Stimulated activated naive CD8-positive, alpha-beta T cell treated with anti-CD3 and anti-CD28 coated beads, Interleukin-15, amount 100 ng/mL, for 72 hours (primary cell): ENCODE results near the gene TADA2B.
A peak's percentile ranks its signal among the peaks of the same experiment; 100 is the strongest.

ENCODE experiments used
- ATAC-seq: fragments of 150-1000 bp; cut with Tn5 transposase; 2 replicates; pipeline ENCODE4 v1.10.0; 2021; ENCODE audit warnings: mild to moderate bottlenecking, moderate library complexity
- DNase-seq, 2 donors: peaks; one replicate each; pipeline ENCODE4 v3.0.0; 2021 to 2022
- H3K27ac Mint-ChIP-seq, 2 donors: one replicate each; pipeline ENCODE4 v1.8.0; 2022; ENCODE audit warnings: mild to moderate bottlenecking in 2 of 2, mixed read lengths in 2 of 2, moderate library complexity in 2 of 2
- H3K27me3 Mint-ChIP-seq: one replicate; pipeline ENCODE4 v1.8.0; 2022; ENCODE audit warnings: mixed read lengths
- H3K4me1 Mint-ChIP-seq: one replicate; pipeline ENCODE4 v1.8.0; 2022; ENCODE audit warnings: mild to moderate bottlenecking, mixed read lengths
- H3K4me3 Mint-ChIP-seq, 2 donors: one replicate each; pipeline ENCODE4 v1.8.0; 2022; ENCODE audit warnings: mild to moderate bottlenecking in 2 of 2, mixed read lengths in 2 of 2, moderate library complexity in 1 of 2
- H3K9me3 Mint-ChIP-seq, 2 donors: one replicate each; pipeline ENCODE4 v1.8.0; 2022; ENCODE audit warnings: mixed read lengths in 2 of 2

The TADA2B gene

GRCh38 chr4:7043284-7044136 lies at the start of gene TADA2B:
TSS of gene TADA2B (plus strand) at chr4:7043372. CDS start at chr4:7043580, 208 bp downstream.
- Mint-ChIP-seq H3K27ac (peak within 1 kb of the TSS; percentile 92 to 95), H3K27me3 (peaks cover 16% of the 10 kb centered on the region), H3K4me1 (peaks cover 60% of the 10 kb centered on the region), H3K9me3 (no peaks in the 10 kb centered on the region), H3K4me3 (peak within 1 kb of the TSS; percentile 99)
- DNase-seq (peak; percentile 61 to 64), ATAC-seq (peak; percentile 69)

- ATAC-seq = no peak
- peaks cover 21% of the 10 kb centered on the region for H3K4me1 Mint-ChIP-seq
Observed at GRCh38 chr4:6996481-6996880, 46.7 kb upstream of the TADA2B start.

GRCh38 chr4:6999172-7000086 lies 43.7 kb upstream of the TADA2B start:
- H3K4me1 Mint-ChIP-seq = peaks cover 11% of the 10 kb centered on the region
- ATAC-seq (peak; percentile 43), DNase-seq (no peak)
- H3K27ac Mint-ChIP-seq = peak overlapping the region; percentile 42 to 94
- no peak overlapping the region for H3K4me3 Mint-ChIP-seq
- H3K9me3 Mint-ChIP-seq = no peaks in the 10 kb centered on the region
- H3K27me3 Mint-ChIP-seq = no peaks in the 10 kb centered on the region

More at GRCh38 chr4:6996481-6996880, 46.7 kb upstream of the TADA2B start:
- no peak overlapping the region for H3K4me3 Mint-ChIP-seq
- no peak for DNase-seq
- no peaks in the 10 kb centered on the region for H3K27me3 Mint-ChIP-seq
- H3K27ac Mint-ChIP-seq = no peak overlapping the region
- no peaks in the 10 kb centered on the region for H3K9me3 Mint-ChIP-seq

GRCh38 chr4:7000421-7001176 lies 42.6 kb upstream of the TADA2B start:
- ATAC-seq (no peak), DNase-seq (no peak)
- Mint-ChIP-seq H3K27me3 (no peaks in the 10 kb centered on the region), H3K4me3 (no peak overlapping the region), H3K27ac (peak overlapping the region in 1 of 2 donors; percentile 68), H3K4me1 (peaks cover 11% of the 10 kb centered on the region), H3K9me3 (no peaks in the 10 kb centered on the region)

GRCh38 chr4:7001271-7001670 lies 41.9 kb upstream of the TADA2B start:
- peaks cover 11% of the 10 kb centered on the region for H3K4me1 Mint-ChIP-seq
- H3K27me3 Mint-ChIP-seq = no peaks in the 10 kb centered on the region
- no peak overlapping the region for H3K4me3 Mint-ChIP-seq
- ATAC-seq (no peak), DNase-seq (no peak)
- peak overlapping the region in 1 of 2 donors; percentile 79 for H3K27ac Mint-ChIP-seq
- H3K9me3 Mint-ChIP-seq = no peaks in the 10 kb centered on the region

- Mint-ChIP-seq H3K9me3 (no peaks in the 10 kb centered on the region), H3K4me3 (no peak overlapping the region), H3K27me3 (no peaks in the 10 kb centered on the region), H3K27ac (peak overlapping the region; percentile 37 to 67), H3K4me1 (peaks cover 17% of the 10 kb centered on the region)
- ATAC-seq (no peak), DNase-seq (no peak)
Observed at GRCh38 chr4:7002336-7002735, 40.8 kb upstream of the TADA2B start.

- Mint-ChIP-seq H3K27me3 (no peaks in the 10 kb centered on the region), H3K27ac (no peak overlapping the region), H3K9me3 (no peaks in the 10 kb centered on the region), H3K4me3 (no peak overlapping the region), H3K4me1 (peaks cover 24% of the 10 kb centered on the region)
- DNase-seq (no peak), ATAC-seq (no peak)
Observed at GRCh38 chr4:7003176-7003878, 39.8 kb upstream of the TADA2B start.

GRCh38 chr4:7003879-7004240 lies 39.3 kb upstream of the TADA2B start:
- no peak overlapping the region for H3K27ac Mint-ChIP-seq
- no peak for ATAC-seq
- H3K9me3 Mint-ChIP-seq = no peaks in the 10 kb centered on the region

GRCh38 chr4:7004331-7004730 lies 38.8 kb upstream of the TADA2B start:
- Mint-ChIP-seq H3K4me1 (peaks cover 17% of the 10 kb centered on the region), H3K4me3 (no peak overlapping the region), H3K27ac (no peak overlapping the region), H3K9me3 (no peaks in the 10 kb centered on the region), H3K27me3 (no peaks in the 10 kb centered on the region)
- ATAC-seq (no peak), DNase-seq (no peak)

More at GRCh38 chr4:7003879-7004240, 39.3 kb upstream of the TADA2B start:
- no peaks in the 10 kb centered on the region for H3K27me3 Mint-ChIP-seq
- peaks cover 22% of the 10 kb centered on the region for H3K4me1 Mint-ChIP-seq
- no peak for DNase-seq
- H3K4me3 Mint-ChIP-seq = no peak overlapping the region

- Mint-ChIP-seq H3K4me1 (peaks cover 13% of the 10 kb centered on the region), H3K4me3 (no peak overlapping the region), H3K9me3 (no peaks in the 10 kb centered on the region), H3K27me3 (no peaks in the 10 kb centered on the region), H3K27ac (no peak overlapping the region)
- ATAC-seq = no peak
- no peak for DNase-seq
Observed at GRCh38 chr4:7005571-7005970, 37.6 kb upstream of the TADA2B start.

GRCh38 chr4:7006411-7006810 lies 36.8 kb upstream of the TADA2B start:
- ATAC-seq (no peak), DNase-seq (no peak)
- H3K27ac Mint-ChIP-seq = peak overlapping the region in 1 of 2 donors; percentile 12
- H3K4me3 Mint-ChIP-seq = no peak overlapping the region
- peaks cover 13% of the 10 kb centered on the region for H3K4me1 Mint-ChIP-seq
- no peaks in the 10 kb centered on the region for H3K9me3 Mint-ChIP-seq
- H3K27me3 Mint-ChIP-seq = no peaks in the 10 kb centered on the region

GRCh38 chr4:7007142-7007907 lies 35.8 kb upstream of the TADA2B start:
- DNase-seq (no peak), ATAC-seq (no peak)
- peak overlapping the region in 1 of 2 donors; percentile 82 for H3K27ac Mint-ChIP-seq
- H3K9me3 Mint-ChIP-seq = no peaks in the 10 kb centered on the region
- no peak overlapping the region for H3K4me3 Mint-ChIP-seq
- H3K4me1 Mint-ChIP-seq = peaks cover 13% of the 10 kb centered on the region
- no peaks in the 10 kb centered on the region for H3K27me3 Mint-ChIP-seq

GRCh38 chr4:7007944-7008343 lies 35.2 kb upstream of the TADA2B start:
- DNase-seq (no peak), ATAC-seq (no peak)
- H3K4me1 Mint-ChIP-seq = peaks cover 13% of the 10 kb centered on the region
- H3K9me3 Mint-ChIP-seq = no peaks in the 10 kb centered on the region
- H3K4me3 Mint-ChIP-seq = no peak overlapping the region
- H3K27me3 Mint-ChIP-seq = no peaks in the 10 kb centered on the region
- no peak overlapping the region for H3K27ac Mint-ChIP-seq

GRCh38 chr4:7009564-7009963 lies 33.6 kb upstream of the TADA2B start:
- H3K27me3 Mint-ChIP-seq = no peaks in the 10 kb centered on the region
- ATAC-seq = no peak
- H3K4me3 Mint-ChIP-seq = no peak overlapping the region
- H3K27ac Mint-ChIP-seq = no peak overlapping the region
- no peak for DNase-seq
- peaks cover 25% of the 10 kb centered on the region for H3K4me1 Mint-ChIP-seq
- no peaks in the 10 kb centered on the region for H3K9me3 Mint-ChIP-seq
